Chondrocyte (in vitro differentiated cells): Measurements from ENCODE around the gene MFSD8. TPM values are rescaled to one million over a fixed set of nuclear protein-coding genes. Genes with fewer than 3 reads are reported as not detected.

ENCODE experiments used
- DNase-seq: peaks from one replicate; pipeline ENCODE4 v3.0.0; 2021; ENCODE audit warnings: mixed read lengths, low spot score
- H3K27ac Mint-ChIP-seq: one replicate; pipeline ENCODE4 v1.8.0; 2021; ENCODE audit warnings: mild to moderate bottlenecking, moderate library complexity, mixed read lengths; ENCODE audit not compliant: unreplicated experiment
- H3K27me3 Mint-ChIP-seq: 2 replicates; pipeline ENCODE4 v1.8.0; 2021; ENCODE audit warnings: low read depth, mixed read lengths
- H3K36me3 Mint-ChIP-seq: 2 replicates; pipeline ENCODE4 v1.8.0; 2021; ENCODE audit warnings: low read depth, mixed read lengths
- H3K4me1 Mint-ChIP-seq: 2 replicates; pipeline ENCODE4 v1.8.0; 2021; ENCODE audit warnings: low read depth, mild to moderate bottlenecking, mixed read lengths
- H3K4me3 Mint-ChIP-seq: one replicate; pipeline ENCODE4 v1.8.0; 2021; ENCODE audit warnings: mild to moderate bottlenecking, moderate library complexity, mixed read lengths; ENCODE audit not compliant: unreplicated experiment
- H3K9me3 Mint-ChIP-seq: 2 replicates; pipeline ENCODE4 v1.8.0; 2021; ENCODE audit warnings: low read depth, mixed read lengths
- total RNA-seq: library from RNA; stranded (reverse); gene quantifications from 3 replicates; pipeline ENCODE4 v1.2.1, GENCODE V29; 2021
- TF ChIP-seq, protein P1 (sequence below): fragments of 200-600 bp; sonication (generic); IDR thresholded peaks from 2 replicates; pipeline ENCODE4 v1.5.0; 2021; ENCODE audit warnings: antibody characterized with exemption, mild to moderate bottlenecking, moderate library complexity

The MFSD8 gene
- total RNA-seq, 1 donor from 2014 or later = 16.4 TPM

- no peak overlapping the region for H3K27ac Mint-ChIP-seq
Measured at GRCh38 chr4:127896528-127896927, 68.4 kb downstream of the MFSD8 start.

DNA sequence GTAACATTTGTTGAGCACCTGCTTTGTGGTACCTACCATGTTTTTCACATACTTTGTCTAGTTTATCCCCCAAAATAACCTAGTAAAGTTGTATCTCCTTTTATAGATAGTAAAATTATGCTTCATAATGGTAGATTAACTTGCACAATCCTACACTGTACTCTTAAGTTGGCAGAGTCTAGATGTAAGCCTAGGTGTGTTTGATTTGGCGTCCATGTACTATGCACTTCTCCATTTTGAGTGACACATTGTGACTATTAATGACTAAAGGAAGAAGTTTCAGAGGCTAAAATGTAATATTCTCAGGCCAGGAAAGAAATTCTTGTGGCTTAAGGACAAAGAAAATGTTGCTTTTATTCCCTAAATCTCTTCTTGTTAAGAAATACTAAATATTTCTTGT lies 68.9 kb downstream of the MFSD8 start:
- H3K36me3 Mint-ChIP-seq = peaks cover 3% of the 10 kb centered on the region
- TF ChIP-seq, protein P1, sequence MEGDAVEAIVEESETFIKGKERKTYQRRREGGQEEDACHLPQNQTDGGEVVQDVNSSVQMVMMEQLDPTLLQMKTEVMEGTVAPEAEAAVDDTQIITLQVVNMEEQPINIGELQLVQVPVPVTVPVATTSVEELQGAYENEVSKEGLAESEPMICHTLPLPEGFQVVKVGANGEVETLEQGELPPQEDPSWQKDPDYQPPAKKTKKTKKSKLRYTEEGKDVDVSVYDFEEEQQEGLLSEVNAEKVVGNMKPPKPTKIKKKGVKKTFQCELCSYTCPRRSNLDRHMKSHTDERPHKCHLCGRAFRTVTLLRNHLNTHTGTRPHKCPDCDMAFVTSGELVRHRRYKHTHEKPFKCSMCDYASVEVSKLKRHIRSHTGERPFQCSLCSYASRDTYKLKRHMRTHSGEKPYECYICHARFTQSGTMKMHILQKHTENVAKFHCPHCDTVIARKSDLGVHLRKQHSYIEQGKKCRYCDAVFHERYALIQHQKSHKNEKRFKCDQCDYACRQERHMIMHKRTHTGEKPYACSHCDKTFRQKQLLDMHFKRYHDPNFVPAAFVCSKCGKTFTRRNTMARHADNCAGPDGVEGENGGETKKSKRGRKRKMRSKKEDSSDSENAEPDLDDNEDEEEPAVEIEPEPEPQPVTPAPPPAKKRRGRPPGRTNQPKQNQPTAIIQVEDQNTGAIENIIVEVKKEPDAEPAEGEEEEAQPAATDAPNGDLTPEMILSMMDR = no peak

More at GRCh38 chr4:127896528-127896927, 68.4 kb downstream of the MFSD8 start:
- TF ChIP-seq, protein P1 = no peak
- Mint-ChIP-seq H3K4me3 (no peak overlapping the region), H3K36me3 (peaks cover 3% of the 10 kb centered on the region), H3K27me3 (no peaks in the 10 kb centered on the region), H3K4me1 (no peaks in the 10 kb centered on the region), H3K9me3 (peaks cover 4% of the 10 kb centered on the region)
- DNase-seq = no peak

DNA sequence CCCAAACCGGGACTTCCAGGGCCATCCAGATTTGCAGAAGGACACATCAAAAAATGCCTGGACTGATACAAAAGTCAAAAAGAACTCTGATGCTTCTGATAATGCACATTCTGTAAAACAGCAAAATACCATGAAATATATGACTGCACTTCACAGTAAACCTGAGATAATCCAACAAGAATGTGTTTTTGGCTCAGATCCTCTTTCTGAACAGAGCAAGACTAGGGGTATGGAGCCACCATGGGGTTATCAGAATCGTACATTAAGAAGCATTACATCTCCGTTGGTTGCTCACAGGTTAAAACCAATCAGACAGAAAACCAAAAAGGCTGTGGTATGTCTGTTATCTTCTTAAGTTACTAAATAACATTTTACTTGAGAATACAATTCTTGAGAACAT lies 75.1 kb downstream of the MFSD8 start:
- H3K27ac Mint-ChIP-seq = no peak overlapping the region
- H3K9me3 Mint-ChIP-seq = no peaks in the 10 kb centered on the region
- H3K4me3 Mint-ChIP-seq = no peak overlapping the region
- DNase-seq = no peak
- TF ChIP-seq, protein P1 = no peak
- H3K27me3 Mint-ChIP-seq = no peaks in the 10 kb centered on the region
- peaks cover 3% of the 10 kb centered on the region for H3K4me1 Mint-ChIP-seq
- H3K36me3 Mint-ChIP-seq = peaks cover 3% of the 10 kb centered on the region

More for the DNA sequence above, 68.9 kb downstream of the MFSD8 start:
- Mint-ChIP-seq H3K27me3 (no peaks in the 10 kb centered on the region), H3K9me3 (peaks cover 4% of the 10 kb centered on the region), H3K27ac (no peak overlapping the region), H3K4me3 (no peak overlapping the region), H3K4me1 (no peaks in the 10 kb centered on the region)
- DNase-seq = no peak

- H3K4me1 Mint-ChIP-seq = peaks cover 3% of the 10 kb centered on the region
- TF ChIP-seq, protein P1 = no peak
- H3K27me3 Mint-ChIP-seq = no peaks in the 10 kb centered on the region
- H3K36me3 Mint-ChIP-seq = peaks cover 3% of the 10 kb centered on the region
- H3K9me3 Mint-ChIP-seq = no peaks in the 10 kb centered on the region
- DNase-seq = no peak
- H3K27ac Mint-ChIP-seq = no peak overlapping the region
- H3K4me3 Mint-ChIP-seq = no peak overlapping the region
Measured at GRCh38 chr4:127888559-127888958, 76.4 kb downstream of the MFSD8 start.

GRCh38 chr4:127881563-127881864 lies 83.5 kb downstream of the MFSD8 start:
- H3K36me3 Mint-ChIP-seq = peaks cover 4% of the 10 kb centered on the region
- H3K9me3 Mint-ChIP-seq = no peaks in the 10 kb centered on the region
- H3K27me3 Mint-ChIP-seq = no peaks in the 10 kb centered on the region
- DNase-seq = no peak
- TF ChIP-seq, protein P1 = peak; percentile 19
- H3K4me3 Mint-ChIP-seq = peak overlapping the region; percentile 99
- H3K27ac Mint-ChIP-seq = peak overlapping the region; percentile 27
- H3K4me1 Mint-ChIP-seq = peaks cover 23% of the 10 kb centered on the region
